GM12878 (cell line): ENCODE measurements around the gene CAMKMT. TPM values are rescaled to one million over a fixed set of nuclear protein-coding genes. Genes with fewer than 3 reads are reported as not detected.

ENCODE experiments used
- ATAC-seq: fragments of 200-7000 bp; cut with Tn5 transposase; 3 replicates; pipeline ENCODE4 v1.9.1; 2020; ENCODE audit warnings: mild to moderate bottlenecking, moderate library complexity
- BruUV-seq: library from RNA; stranded (reverse); fragments of 400-500 nt; replicated peaks from 2 replicates; lab custom pipeline; 2021; lab: Mats Ljungman, UMichigan
- CTCF ChIA-PET: fragments of 300-600 bp; sonication (Branson Sonifier 250); formaldehyde crosslinking; extraction: SDS; loops from one replicate; lab custom pipeline; 2021; ENCODE audit warnings: inconsistent platforms; lab: Yijun Ruan, JAX
- POLR2A ChIA-PET: fragments of 350-600 bp; formaldehyde crosslinking; extraction: SDS; loops from one replicate; lab custom pipeline; 2021; ENCODE audit warnings: inconsistent platforms; lab: Charles Lee
- RAD21 ChIA-PET: fragments of 300-600 bp; sonication (Branson Sonifier 250); formaldehyde crosslinking; loops from one replicate; lab custom pipeline; 2023; ENCODE audit warnings: antibody characterized with exemption; ENCODE audit not compliant: unreplicated experiment; lab: Charles Lee
- SMC1A ChIA-PET: fragments of 300-600 bp; sonication (Branson Sonifier 250); formaldehyde crosslinking; loops from one replicate; lab custom pipeline; 2023; ENCODE audit not compliant: unreplicated experiment, uncharacterized antibody; lab: Charles Lee
- DNase-seq: peaks from one replicate; pipeline ENCODE4 v3.0.0-alpha.2; 2011; ENCODE audit warnings: low read depth, low spot score
- FAIRE-seq: peaks from 3 replicates; lab custom pipeline; 2011; peaks lifted over from hg19 to GRCh38; lab: Jason Lieb, UNC
- H2AFZ ChIP-seq: 2 replicates; pipeline ENCODE4 v1.6.0; 2011; ENCODE audit warnings: low read depth, low read length, control low read depth; ENCODE audit not compliant: control insufficient read depth
- H3K27ac ChIP-seq: 2 replicates; pipeline ENCODE4 v1.5.1; 2011; ENCODE audit warnings: control low read depth; ENCODE audit not compliant: control insufficient read depth, insufficient read depth
- H3K27me3 ChIP-seq, 2 experiments: replicated peaks in 1 of 2; 2 replicates each; pipeline versions ENCODE4 v1.6.0 to v1.6.1; 2011; ENCODE audit warnings: low read length in 1 of 2; ENCODE audit not compliant: control insufficient read depth in 2 of 2, insufficient read depth in 2 of 2
- H3K36me3 ChIP-seq, 2 experiments: 2 replicates each; pipeline ENCODE4 v1.5.1; 2011; ENCODE audit warnings: low read length in 1 of 2; ENCODE audit not compliant: control insufficient read depth in 2 of 2, insufficient read depth in 2 of 2
- H3K4me1 ChIP-seq: 2 replicates; pipeline ENCODE4 v1.6.1; 2011; ENCODE audit warnings: mild to moderate bottlenecking, low read length, moderate library complexity, mixed read lengths; ENCODE audit not compliant: control insufficient read depth, insufficient read depth
- H3K4me2 ChIP-seq: 2 replicates; pipeline ENCODE4 v1.6.0; 2011; ENCODE audit warnings: control low read depth; ENCODE audit not compliant: control insufficient read depth, insufficient read depth
- H3K4me3 ChIP-seq: fragments of 200-600 bp; sonication (generic); 2 replicates; pipeline ENCODE4 v1.5.1; 2016
- H3K79me2 ChIP-seq: 2 replicates; pipeline ENCODE4 v1.6.0; 2011; ENCODE audit warnings: low read length; ENCODE audit not compliant: control insufficient read depth, insufficient read depth
- H3K9ac ChIP-seq: 2 replicates; pipeline ENCODE4 v1.8.0; 2011; ENCODE audit warnings: low read length, control low read depth, mixed read lengths; ENCODE audit not compliant: control insufficient read depth, insufficient read depth
- H3K9me3 ChIP-seq: replicated peaks from 3 replicates; pipeline ENCODE4 v1.5.1; 2011; ENCODE audit warnings: mild to moderate bottlenecking, low read length; ENCODE audit not compliant: control insufficient read depth, insufficient read depth
- H4K20me1 ChIP-seq: 2 replicates; pipeline ENCODE4 v1.6.0; 2011; ENCODE audit not compliant: control insufficient read depth, insufficient read depth
- CBFB ChIP-seq: IDR thresholded peaks from 2 replicates; pipeline ENCODE4 v1.6.1; 2016; ENCODE audit warnings: antibody characterized with exemption, low read depth
- EGR1 ChIP-seq, 2 experiments: IDR thresholded peaks; 1 replicate in 1 of 2; 2 replicates in 1 of 2; pipeline ENCODE4 v1.6.1; 2011 to 2012; ENCODE audit warnings: low read depth in 2 of 2, low read length in 2 of 2, borderline replicate concordance in 1 of 2, mild to moderate bottlenecking in 1 of 2, moderate library complexity in 1 of 2
- JUND ChIP-seq: IDR thresholded peaks from 2 replicates; pipeline ENCODE4 v1.6.1; 2012; ENCODE audit warnings: low read depth, mild to moderate bottlenecking, low read length, improper control_type of control experiment, moderate library complexity
- NFYA ChIP-seq: IDR thresholded peaks from 2 replicates; pipeline ENCODE4 v1.6.1; 2011; ENCODE audit warnings: low read depth, mild to moderate bottlenecking, low read length, improper control_type of control experiment, borderline replicate concordance
- SIN3A ChIP-seq: IDR thresholded peaks from 2 replicates; pipeline ENCODE4 v1.6.1; 2012; ENCODE audit warnings: low read depth, low read length, improper control_type of control experiment
- SPI1 ChIP-seq: IDR thresholded peaks from 2 replicates; pipeline ENCODE4 v1.6.1; 2011; ENCODE audit warnings: low read depth, mild to moderate bottlenecking, low read length, moderate library complexity, borderline replicate concordance; ENCODE audit not compliant: insufficient read depth
- STAT1 ChIP-seq: fragments of 450-650 bp; conservative IDR thresholded peaks from 2 replicates; pipeline ENCODE4 v1.6.1; 2014; ENCODE audit warnings: antibody characterized with exemption, mild to moderate bottlenecking
- SUPT20H ChIP-seq: IDR thresholded peaks from 2 replicates; pipeline ENCODE4 v1.6.1; 2011; ENCODE audit warnings: low read depth, mild to moderate bottlenecking, low read length, moderate library complexity, borderline replicate concordance; ENCODE audit not compliant: control insufficient read depth
- YBX1 ChIP-seq: fragments of 450-650 bp; IDR thresholded peaks from 2 replicates; pipeline ENCODE4 v1.6.1; 2016; ENCODE audit warnings: antibody characterized with exemption
- WGBS: methylation state at CpG from one replicate; pipeline ENCODE4 v1.1.6; 2016; ENCODE audit warnings: low lambda C conversion rate; ENCODE audit not compliant: insufficient replicate concordance, insufficient coverage; ENCODE audit errors: missing lambda C conversion rate; 5-methylcytosine and 5-hydroxymethylcytosine counted together
- in situ Hi-C: fragments of 300-500 bp; cut with MboI; formaldehyde crosslinking; loops from 9 replicates; pipeline ENCODE4 v1.14.3; 2018; ENCODE audit warnings: mixed read lengths
- intact Hi-C: fragments of 100-400 bp; cut with micrococcal nuclease; formaldehyde crosslinking; loops from one replicate; pipeline ENCODE4 v1.14.2; 2022; ENCODE audit not compliant: unreplicated experiment
- polyA plus RNA-seq, 11 experiments: library from polyadenylated mRNA; depleted of rRNA in 4 of 11; unstranded in 6 of 11; stranded (reverse) in 5 of 11; fragments of >200 nt; fragmentation: Nextera tagmentation in 4 of 11; fragmentation: Illumina TruSeq in 1 of 11; extraction: Ambion mirVana in 4 of 11; extraction: Trizol in 1 of 11; gene quantifications; 1 replicate in 1 of 11; 2 replicates in 10 of 11; pipeline versions ENCODE4 v1.2.1 to v1.2.3, GENCODE V29; 2011 to 2016; ENCODE audit warnings: inconsistent platforms in 2 of 11, missing spikeins in 2 of 11, low read depth in 1 of 11
- total RNA-seq, 4 experiments: library from RNA; depleted of rRNA in 3 of 4; stranded (reverse); fragments of >200 nt in 3 of 4; fragmentation: Illumina TruSeq in 1 of 4; extraction: Trizol in 1 of 4; gene quantifications; 2 replicates each; pipeline versions ENCODE4 v1.2.1 to v1.2.3, GENCODE V29; 2013 to 2021
- TF ChIP-seq, protein P1 (sequence below): fragments of 150-350 bp; IDR thresholded peaks from 2 replicates; pipeline ENCODE4 v1.6.1; 2016; ENCODE audit warnings: low read depth, low read length
- TF ChIP-seq, protein P2 (sequence below): fragments of 450-650 bp; IDR thresholded peaks from 2 replicates; pipeline ENCODE4 v1.6.1; 2018; ENCODE audit warnings: borderline replicate concordance, mild to moderate bottlenecking; ENCODE audit not compliant: partially characterized antibody
- TF ChIP-seq, protein P3 (sequence below), 3 experiments: IDR thresholded peaks in 2 of 3; conservative IDR thresholded peaks in 1 of 3; 2 replicates each; pipeline ENCODE4 v1.5.1; 2011; ENCODE audit warnings: low read depth in 3 of 3, low read length in 3 of 3, mild to moderate bottlenecking in 3 of 3, control low read depth in 2 of 3, moderate library complexity in 2 of 3, inconsistent platforms in 1 of 3, mixed read lengths in 1 of 3; ENCODE audit not compliant: control insufficient read depth in 2 of 3, insufficient read depth in 1 of 3; ENCODE audit errors: extremely low read depth in 1 of 3
- TF ChIP-seq, protein P4 (sequence below): fragments of 450-650 bp; IDR thresholded peaks from 2 replicates; pipeline ENCODE4 v1.6.1; 2016; ENCODE audit warnings: mild to moderate bottlenecking

CAMKMT gene
- total and polyA plus RNA-seq, 10 of the 15 experiments (the other 5 are each of a cell fraction or from before 2014, with no cell fraction given), result 2.7 to 16.0 (median 11.8) TPM

DNA sequence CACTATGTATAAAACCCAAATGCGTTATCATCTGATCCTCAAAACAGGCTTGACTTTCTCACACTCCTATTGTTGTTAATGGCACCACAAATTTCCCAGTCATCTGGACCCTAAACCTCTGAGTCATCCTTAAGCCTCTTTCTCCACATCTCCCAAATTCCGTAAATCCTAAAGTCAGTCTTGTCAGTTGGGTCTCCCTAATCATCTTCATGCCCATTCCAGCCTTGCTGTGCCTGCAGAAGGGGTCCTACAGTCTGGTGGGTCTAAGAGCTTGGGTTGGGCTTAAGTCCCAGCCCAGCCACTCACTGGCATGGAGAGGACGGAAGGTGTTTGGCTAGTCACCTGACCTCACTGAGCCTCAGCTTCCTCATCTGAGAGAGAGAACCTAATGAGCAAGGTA, 314.6 kb downstream of the CAMKMT start (continued):
- TF ChIP-seq, protein P1, sequence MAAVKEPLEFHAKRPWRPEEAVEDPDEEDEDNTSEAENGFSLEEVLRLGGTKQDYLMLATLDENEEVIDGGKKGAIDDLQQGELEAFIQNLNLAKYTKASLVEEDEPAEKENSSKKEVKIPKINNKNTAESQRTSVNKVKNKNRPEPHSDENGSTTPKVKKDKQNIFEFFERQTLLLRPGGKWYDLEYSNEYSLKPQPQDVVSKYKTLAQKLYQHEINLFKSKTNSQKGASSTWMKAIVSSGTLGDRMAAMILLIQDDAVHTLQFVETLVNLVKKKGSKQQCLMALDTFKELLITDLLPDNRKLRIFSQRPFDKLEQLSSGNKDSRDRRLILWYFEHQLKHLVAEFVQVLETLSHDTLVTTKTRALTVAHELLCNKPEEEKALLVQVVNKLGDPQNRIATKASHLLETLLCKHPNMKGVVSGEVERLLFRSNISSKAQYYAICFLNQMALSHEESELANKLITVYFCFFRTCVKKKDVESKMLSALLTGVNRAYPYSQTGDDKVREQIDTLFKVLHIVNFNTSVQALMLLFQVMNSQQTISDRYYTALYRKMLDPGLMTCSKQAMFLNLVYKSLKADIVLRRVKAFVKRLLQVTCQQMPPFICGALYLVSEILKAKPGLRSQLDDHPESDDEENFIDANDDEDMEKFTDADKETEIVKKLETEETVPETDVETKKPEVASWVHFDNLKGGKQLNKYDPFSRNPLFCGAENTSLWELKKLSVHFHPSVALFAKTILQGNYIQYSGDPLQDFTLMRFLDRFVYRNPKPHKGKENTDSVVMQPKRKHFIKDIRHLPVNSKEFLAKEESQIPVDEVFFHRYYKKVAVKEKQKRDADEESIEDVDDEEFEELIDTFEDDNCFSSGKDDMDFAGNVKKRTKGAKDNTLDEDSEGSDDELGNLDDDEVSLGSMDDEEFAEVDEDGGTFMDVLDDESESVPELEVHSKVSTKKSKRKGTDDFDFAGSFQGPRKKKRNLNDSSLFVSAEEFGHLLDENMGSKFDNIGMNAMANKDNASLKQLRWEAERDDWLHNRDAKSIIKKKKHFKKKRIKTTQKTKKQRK, result no peak
- TF ChIP-seq SPI1 (no peak), JUND (no peak)

DNA sequence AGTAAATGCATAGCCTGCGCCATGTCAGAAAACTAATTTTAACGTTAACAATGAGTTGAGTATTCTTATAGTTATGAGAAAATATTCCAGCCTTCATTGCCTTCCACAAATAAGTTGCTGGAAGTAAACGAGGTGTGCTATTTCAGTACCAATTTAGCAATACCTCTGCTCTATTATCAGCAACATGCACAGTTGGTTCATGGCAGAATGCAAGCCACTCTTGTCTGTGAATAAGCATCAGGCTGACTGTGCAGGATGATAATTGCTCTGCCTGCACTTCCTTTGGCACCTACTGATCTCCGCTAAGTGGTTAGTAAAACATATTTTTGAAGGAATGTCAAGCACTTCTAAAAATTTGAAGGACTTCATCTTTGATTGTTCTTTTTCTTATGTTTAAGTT, 317.8 kb downstream of the CAMKMT start:
- TF ChIP-seq, protein P2, sequence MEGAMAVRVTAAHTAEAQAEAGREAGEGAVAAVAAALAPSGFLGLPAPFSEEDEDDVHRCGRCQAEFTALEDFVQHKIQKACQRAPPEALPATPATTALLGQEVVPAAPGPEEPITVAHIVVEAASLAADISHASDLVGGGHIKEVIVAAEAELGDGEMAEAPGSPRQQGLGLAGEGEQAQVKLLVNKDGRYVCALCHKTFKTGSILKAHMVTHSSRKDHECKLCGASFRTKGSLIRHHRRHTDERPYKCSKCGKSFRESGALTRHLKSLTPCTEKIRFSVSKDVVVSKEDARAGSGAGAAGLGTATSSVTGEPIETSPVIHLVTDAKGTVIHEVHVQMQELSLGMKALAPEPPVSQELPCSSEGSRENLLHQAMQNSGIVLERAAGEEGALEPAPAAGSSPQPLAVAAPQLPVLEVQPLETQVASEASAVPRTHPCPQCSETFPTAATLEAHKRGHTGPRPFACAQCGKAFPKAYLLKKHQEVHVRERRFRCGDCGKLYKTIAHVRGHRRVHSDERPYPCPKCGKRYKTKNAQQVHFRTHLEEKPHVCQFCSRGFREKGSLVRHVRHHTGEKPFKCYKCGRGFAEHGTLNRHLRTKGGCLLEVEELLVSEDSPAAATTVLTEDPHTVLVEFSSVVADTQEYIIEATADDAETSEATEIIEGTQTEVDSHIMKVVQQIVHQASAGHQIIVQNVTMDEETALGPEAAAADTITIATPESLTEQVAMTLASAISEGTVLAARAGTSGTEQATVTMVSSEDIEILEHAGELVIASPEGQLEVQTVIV, result no peak
- TF ChIP-seq NFYA, result no peak
- no peak for TF ChIP-seq YBX1
- TF ChIP-seq EGR1 (IDR thresholded peaks at IDR 0.05; ENCODE audit: borderline replicate concordance in 1 of 2, low read depth in 2 of 2, low read length in 2 of 2), result no peak
- TF ChIP-seq, protein P3, sequence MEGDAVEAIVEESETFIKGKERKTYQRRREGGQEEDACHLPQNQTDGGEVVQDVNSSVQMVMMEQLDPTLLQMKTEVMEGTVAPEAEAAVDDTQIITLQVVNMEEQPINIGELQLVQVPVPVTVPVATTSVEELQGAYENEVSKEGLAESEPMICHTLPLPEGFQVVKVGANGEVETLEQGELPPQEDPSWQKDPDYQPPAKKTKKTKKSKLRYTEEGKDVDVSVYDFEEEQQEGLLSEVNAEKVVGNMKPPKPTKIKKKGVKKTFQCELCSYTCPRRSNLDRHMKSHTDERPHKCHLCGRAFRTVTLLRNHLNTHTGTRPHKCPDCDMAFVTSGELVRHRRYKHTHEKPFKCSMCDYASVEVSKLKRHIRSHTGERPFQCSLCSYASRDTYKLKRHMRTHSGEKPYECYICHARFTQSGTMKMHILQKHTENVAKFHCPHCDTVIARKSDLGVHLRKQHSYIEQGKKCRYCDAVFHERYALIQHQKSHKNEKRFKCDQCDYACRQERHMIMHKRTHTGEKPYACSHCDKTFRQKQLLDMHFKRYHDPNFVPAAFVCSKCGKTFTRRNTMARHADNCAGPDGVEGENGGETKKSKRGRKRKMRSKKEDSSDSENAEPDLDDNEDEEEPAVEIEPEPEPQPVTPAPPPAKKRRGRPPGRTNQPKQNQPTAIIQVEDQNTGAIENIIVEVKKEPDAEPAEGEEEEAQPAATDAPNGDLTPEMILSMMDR (IDR thresholded peaks at IDR 0.05 in 2 of 3, conservative IDR thresholded peaks at IDR 0.05 in 1 of 3; ENCODE audit: control insufficient read depth in 2 of 3, extremely low read depth in 1 of 3, insufficient read depth in 1 of 3, low read depth in 3 of 3, low read length in 3 of 3), result no peak
- TF ChIP-seq CBFB, result no peak
- TF ChIP-seq SIN3A, result no peak
- TF ChIP-seq, protein P4, sequence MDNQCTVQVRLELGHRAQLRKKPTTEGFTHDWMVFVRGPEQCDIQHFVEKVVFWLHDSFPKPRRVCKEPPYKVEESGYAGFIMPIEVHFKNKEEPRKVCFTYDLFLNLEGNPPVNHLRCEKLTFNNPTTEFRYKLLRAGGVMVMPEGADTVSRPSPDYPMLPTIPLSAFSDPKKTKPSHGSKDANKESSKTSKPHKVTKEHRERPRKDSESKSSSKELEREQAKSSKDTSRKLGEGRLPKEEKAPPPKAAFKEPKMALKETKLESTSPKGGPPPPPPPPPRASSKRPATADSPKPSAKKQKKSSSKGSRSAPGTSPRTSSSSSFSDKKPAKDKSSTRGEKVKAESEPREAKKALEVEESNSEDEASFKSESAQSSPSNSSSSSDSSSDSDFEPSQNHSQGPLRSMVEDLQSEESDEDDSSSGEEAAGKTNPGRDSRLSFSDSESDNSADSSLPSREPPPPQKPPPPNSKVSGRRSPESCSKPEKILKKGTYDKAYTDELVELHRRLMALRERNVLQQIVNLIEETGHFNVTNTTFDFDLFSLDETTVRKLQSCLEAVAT, result no peak
- TF ChIP-seq STAT1, result no peak
- TF ChIP-seq SUPT20H, result no peak
- TF ChIP-seq, all 136 proteins: peak for 0
- H3K36me3 ChIP-seq, result no peaks in the 10 kb centered on the region
- ATAC-seq (no peak), DNase-seq (no peak), FAIRE-seq (no peak)
- H3K79me2 ChIP-seq, result no peaks in the 10 kb centered on the region
- H3K4me1 ChIP-seq, result no peaks in the 10 kb centered on the region
- H3K9ac ChIP-seq, result no peak overlapping the region
- no peaks in the 10 kb centered on the region for H3K9me3 ChIP-seq
- SMC1A ChIA-PET, result no interaction called here
- RAD21 ChIA-PET, result no interaction called here
- H4K20me1 ChIP-seq, result no peaks in the 10 kb centered on the region
- no peaks in the 10 kb centered on the region for H3K27me3 ChIP-seq
- CTCF ChIA-PET, result no interaction called here
- WGBS, result 70% methylated on average over 4 of the region's 4 CpGs
- in situ Hi-C loops, result no loop called here
- no peak overlapping the region for H3K4me2 ChIP-seq
- POLR2A ChIA-PET, result no interaction called here
- no peak overlapping the region for H3K27ac ChIP-seq
- intact Hi-C loops, result no loop called here
- H3K4me3 ChIP-seq, result no peak overlapping the region
- no TSS peak for BruUV-seq
- H2AFZ ChIP-seq, result no peak overlapping the region
